Panc1 (cell line): Measurements from ENCODE around the gene RNF34.
"Not testable (repeated sequence)": the region's sequence is repeated elsewhere in the genome, so short reads cannot be mapped to it uniquely, and the experiment has no call there.

Source experiments
- CTCF ChIP-seq: fragments of 450-650 bp; IDR thresholded peaks from 2 replicates; pipeline ENCODE4 v1.5.1; 2017; ENCODE audit warnings: mild to moderate bottlenecking
- POLR2AphosphoS5 ChIP-seq: IDR thresholded peaks from 2 replicates; pipeline ENCODE4 v1.6.1; 2012; ENCODE audit warnings: mild to moderate bottlenecking, low read depth, low read length, moderate library complexity
- SIN3A ChIP-seq: IDR thresholded peaks from 2 replicates; pipeline ENCODE4 v1.6.1; 2012; ENCODE audit warnings: low read depth, mild to moderate bottlenecking, low read length, moderate library complexity, borderline replicate concordance; ENCODE audit not compliant: insufficient read depth
- TCF7L2 ChIP-seq: IDR thresholded peaks from 2 replicates; pipeline ENCODE4 v1.6.1; 2011; ENCODE audit warnings: mild to moderate bottlenecking, low read depth, low read length, inconsistent platforms

- TF ChIP-seq CTCF, POLR2AphosphoS5, TCF7L2, SIN3A: not testable (repeated sequence)
These were observed 24.9 kb upstream of the RNF34 start for GRCh38 chr12:121374945-121375584.
